HG02981 (cell line): ENCODE measurements around the gene MSX1.

Experiments
- ATAC-seq: cut with Tn5 transposase; IDR thresholded peaks from one replicate; pipeline ENCODE4 v1.9.1; 2021; ENCODE audit warnings: mild to moderate bottlenecking, moderate library complexity; ENCODE audit not compliant: unreplicated experiment

Gene MSX1

GRCh38 chr4:4840351-4840750 is 19.1 kb upstream of the MSX1 start:
- ATAC-seq, result no peak

DNA sequence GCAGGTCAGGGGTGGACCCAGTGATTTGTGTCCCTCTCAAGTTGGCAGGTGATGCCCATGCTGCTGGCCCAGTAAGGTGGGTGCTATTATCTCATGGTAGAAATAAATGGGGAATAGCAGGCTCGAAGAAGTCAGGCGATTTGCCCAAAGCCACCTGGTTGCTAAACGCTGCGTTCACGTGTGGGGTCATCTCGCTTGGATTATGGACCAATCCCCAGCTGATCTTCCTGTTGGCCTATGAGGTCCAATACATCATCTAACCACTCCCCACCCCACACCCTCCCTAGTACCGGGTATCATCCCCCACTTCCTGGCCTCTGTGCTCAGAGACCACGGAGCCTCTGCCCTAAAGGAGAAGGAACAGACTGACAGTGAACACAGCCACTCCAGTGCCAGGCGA is 18.3 kb upstream of the MSX1 start:
- no peak for ATAC-seq

- no peak for ATAC-seq
Observed at GRCh38 chr4:4842476-4843441, 16.7 kb upstream of the MSX1 start.

GRCh38 chr4:4843635-4844291 is 15.7 kb upstream of the MSX1 start:
- no peak for ATAC-seq

DNA sequence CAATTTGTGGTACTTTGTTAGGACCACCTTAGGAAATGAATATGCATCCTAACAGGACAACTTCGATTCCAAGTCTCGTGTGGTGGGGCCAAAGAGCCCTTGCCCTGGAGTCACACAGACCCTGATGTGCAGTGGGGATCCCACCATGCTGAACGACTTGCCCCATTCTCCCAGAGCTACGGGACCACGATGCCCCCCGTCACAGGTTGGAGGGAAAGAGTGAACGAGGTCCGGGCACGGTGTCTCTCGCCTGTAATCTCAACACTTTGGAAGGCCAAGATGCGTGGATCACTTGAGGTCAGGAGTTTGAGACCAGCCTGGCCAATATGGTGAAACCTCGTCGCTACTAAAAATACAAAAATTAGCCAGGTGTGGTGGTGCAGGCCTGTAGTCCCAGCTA is 14.4 kb upstream of the MSX1 start:
- ATAC-seq, result no peak

DNA sequence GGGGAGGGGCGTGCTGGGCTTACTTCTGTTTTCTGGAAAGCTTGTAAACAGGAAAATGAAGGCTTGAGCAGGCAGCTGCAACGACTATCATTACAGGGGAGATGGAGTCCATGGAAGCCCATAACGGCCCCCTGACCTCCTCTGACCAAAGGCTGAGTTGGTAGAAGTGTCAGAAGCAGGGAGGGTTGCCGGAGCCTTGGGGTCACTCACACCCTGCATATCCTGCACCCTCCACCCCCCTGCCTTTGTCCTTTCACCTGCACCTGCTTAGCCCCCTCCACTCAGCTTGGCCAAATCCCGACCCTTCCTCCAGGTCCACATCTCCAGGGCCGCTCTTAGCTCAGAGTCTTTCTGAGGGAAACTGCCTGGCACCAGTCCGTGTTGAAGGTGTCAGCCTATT is 12.5 kb upstream of the MSX1 start:
- ATAC-seq, result no peak

DNA sequence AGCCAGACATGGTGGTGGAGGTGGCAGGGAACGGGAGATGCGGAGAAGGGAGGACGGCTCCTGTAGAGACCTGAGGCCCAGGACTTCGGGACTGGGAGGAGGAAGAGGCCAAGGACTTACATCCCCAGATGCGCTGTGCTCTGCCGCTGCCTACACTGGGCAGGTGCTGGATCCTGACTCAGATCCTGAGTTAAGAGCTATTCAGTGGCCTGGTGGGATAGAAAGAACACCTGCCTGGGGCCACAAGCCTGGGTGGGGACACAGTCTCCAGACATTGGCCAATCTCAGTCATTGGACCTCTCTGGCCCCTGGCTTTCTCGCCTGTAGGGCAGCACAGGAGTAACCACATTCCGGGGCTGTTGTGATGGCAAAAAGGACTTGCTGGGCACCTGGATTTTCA is 10.9 kb upstream of the MSX1 start:
- no peak for ATAC-seq

DNA sequence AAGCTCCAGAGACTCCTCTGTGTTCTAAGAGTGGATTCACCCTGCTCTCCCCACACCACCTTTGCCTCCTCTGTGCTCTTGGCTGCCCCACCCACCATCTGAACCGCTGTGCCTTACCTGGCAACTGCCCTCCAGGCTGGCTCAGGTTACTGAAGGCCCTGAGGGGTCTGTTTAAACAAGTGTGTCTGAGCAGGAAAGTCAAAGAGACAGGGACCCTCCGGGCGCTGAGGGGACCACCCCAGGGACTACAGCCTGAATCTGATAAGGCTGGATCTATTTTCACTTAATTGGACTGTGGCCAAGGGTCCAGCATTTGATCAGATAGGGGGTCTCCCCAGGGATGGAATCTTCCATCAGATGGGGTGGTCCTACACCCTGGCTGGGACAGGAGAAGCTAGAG is 10.4 kb upstream of the MSX1 start:
- no peak for ATAC-seq

DNA sequence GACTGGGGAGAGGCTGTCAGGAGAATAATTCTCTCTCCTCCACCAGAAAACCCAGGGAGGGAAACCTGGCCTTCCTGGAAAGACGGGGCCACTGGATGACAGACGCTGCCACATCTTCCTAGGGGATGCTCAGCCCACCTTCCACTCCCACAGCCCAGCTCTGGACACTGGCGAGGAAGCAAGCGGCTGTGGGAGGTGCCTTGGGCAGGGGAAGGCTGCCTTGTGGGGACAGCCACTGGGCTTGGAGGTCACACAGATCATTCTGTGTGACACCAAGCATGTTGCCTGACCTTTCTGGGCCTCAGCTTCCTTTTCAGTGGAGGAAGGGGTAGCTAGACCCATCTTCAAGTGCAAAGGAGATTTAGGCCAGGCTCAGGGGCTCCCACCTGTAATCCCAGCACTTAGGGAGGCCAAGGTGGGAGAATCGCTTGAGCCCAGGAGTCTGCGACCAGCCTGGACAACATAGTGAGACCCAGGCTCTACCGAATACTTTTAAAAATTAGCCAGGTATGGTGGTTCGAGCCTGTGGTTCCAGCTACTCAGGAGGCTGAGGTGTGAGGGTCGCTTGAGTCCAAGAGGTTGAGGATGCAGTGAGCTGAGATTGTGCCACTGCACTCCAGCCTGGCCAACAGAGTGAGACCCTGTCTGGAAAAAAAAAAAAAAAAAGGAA is 9.8 kb upstream of the MSX1 start:
- ATAC-seq, result no peak

DNA sequence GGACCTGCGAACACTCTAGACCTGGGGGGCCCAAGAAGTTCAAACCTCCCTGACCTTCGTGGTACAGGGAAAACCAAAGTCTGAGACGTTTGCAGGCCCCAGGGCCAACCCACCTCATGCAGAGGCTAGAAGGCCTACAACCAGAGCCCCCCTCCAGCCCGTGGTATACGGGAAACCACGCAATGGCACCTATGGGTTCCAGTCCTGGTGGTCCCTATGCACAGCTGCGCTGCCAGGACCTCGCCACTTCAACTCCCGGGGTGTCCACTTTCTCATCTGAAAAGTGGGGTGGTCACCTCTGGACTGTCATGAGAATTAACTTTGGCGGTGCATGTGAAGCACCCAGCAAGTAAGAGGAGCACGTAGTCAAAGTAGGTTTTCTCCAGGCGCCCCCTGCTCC is 8.4 kb upstream of the MSX1 start:
- no peak for ATAC-seq

DNA sequence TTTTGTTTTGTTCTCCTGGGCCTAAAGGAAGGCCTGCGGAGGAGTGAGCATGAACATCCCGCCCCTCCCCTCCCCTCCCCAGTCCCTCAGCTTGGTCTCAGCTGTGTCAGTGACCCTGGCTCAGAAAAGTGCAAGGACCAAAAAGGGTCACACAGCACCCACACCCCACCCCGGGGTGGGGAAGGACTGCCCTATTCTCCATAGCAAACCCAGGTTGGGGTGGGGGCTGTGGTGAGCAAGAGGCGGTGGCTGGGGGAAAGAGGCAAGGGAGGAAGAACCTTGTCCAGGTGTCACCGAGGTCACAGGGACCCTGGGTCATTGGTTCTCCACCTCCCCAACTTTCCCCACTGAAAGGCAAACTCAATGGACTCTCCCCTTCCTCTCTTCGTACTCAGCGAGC is 7.6 kb upstream of the MSX1 start:
- ATAC-seq, result no peak

GRCh38 chr4:4852591-4853362 is 6.7 kb upstream of the MSX1 start:
- ATAC-seq, result peak; percentile 41

DNA sequence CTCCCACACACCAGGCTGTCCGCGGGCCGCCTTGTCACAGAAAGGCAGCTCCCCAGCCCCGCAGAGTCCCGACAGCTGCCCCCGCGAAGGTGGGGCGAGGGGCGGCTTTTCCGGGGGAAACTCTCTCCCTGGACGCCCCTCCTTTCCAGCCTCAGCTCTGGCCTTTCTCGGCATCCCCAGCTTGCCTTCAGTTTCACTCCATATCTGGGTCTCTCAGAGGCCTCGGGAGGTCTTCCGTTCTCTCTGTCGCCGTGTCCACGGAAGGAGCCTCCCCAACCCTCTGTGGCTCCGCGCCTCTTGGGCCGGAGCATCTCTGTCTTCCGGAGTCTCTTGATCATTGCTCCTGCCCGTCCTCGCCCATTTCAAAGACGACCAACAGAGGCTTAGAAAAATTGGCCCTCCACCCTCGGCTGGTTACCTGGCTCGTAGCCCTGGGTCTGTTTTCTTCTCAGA is 6.1 kb upstream of the MSX1 start:
- ATAC-seq, result peak; percentile 21

- ATAC-seq, result no peak
Observed at GRCh38 chr4:4853921-4854648, 5.4 kb upstream of the MSX1 start.

GRCh38 chr4:4854649-4855295 is 4.7 kb upstream of the MSX1 start:
- no peak for ATAC-seq

DNA sequence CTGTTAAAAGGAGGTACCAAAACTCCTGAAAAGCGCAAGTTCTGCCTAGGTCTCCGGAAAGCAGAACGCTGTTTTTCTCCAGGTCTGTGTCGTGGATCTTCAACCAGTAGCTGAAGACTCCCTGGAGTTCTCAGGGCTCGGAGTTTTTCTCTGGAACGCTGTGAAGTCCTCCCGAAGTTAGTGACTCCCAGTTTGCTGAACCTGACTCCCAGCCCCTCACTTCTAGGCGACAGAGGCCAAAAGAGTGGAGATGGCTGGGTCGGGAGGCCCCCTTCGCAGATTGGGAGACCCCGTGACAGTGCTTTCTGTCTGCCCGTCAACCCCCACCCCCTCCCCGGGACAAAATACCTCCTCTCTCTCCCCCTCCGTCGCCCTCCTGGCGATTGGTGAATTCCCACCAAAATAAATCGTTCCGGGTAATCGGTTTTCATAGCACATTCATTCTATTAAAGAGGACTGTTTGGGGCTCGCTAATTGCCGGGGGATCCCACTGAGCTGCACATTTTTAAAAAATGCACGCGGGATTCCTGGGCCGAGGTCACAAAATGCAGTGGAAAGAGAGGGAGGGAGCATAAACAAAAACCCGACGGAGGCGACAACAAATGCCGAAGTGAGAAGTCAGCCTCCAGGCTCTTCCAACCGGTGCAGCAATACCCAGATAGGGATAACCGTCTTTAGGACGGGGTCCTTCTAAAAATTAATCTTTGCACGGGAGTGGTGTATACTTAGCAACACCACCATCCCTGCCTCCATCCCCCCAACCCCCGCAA is 4.0 kb upstream of the MSX1 start:
- no peak for ATAC-seq

- ATAC-seq, result no peak
Observed at GRCh38 chr4:4856071-4857000, 3.1 kb upstream of the MSX1 start.
